SK-N-DZ (cell line): ENCODE measurements around the gene EFNA5.

Experiments
- DNase-seq: peaks from one replicate; pipeline ENCODE4 v3.0.0-alpha.2; 2015; ENCODE audit warnings: low spot score

The EFNA5 gene

GRCh38 chr5:107571621-107572536 lies 98.9 kb downstream of the EFNA5 start:
- peak; percentile 90 for DNase-seq

DNA sequence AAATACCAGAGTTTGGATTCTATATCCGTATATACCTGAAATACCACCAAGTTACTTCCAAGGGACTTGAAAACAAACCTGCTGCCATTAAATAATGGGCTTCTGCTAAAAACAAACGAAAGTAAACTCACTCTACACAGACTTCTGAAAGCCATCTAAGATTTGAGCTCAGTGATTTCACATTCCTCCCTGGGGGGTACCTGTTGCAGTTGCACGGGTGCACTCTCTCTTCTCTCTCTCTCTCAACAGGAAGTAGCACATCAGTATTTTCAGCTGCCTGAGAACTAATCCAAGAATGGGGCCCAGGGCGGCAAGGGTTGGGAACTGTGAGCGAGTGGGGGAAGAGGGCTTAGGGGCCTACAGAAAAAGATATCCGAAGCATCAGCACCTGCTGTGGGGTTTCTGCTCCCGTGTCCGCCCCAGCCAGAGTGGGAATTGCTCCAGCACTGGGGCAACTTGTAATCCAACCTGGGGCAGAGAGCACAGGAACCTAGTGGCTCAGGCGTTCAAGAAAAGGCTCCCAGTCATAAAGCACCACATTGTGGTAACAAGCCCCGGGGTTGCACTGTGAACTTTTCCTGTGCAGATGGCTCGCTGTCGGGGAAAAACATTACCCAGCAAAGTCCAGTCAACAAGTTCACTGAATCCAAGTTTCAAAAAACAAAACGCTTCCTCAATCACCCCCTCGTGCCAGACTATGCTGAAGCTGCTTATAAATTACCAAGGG lies 99.8 kb downstream of the EFNA5 start:
- no peak for DNase-seq

GRCh38 chr5:107570181-107570580 lies 100.6 kb downstream of the EFNA5 start:
- no peak for DNase-seq

DNA sequence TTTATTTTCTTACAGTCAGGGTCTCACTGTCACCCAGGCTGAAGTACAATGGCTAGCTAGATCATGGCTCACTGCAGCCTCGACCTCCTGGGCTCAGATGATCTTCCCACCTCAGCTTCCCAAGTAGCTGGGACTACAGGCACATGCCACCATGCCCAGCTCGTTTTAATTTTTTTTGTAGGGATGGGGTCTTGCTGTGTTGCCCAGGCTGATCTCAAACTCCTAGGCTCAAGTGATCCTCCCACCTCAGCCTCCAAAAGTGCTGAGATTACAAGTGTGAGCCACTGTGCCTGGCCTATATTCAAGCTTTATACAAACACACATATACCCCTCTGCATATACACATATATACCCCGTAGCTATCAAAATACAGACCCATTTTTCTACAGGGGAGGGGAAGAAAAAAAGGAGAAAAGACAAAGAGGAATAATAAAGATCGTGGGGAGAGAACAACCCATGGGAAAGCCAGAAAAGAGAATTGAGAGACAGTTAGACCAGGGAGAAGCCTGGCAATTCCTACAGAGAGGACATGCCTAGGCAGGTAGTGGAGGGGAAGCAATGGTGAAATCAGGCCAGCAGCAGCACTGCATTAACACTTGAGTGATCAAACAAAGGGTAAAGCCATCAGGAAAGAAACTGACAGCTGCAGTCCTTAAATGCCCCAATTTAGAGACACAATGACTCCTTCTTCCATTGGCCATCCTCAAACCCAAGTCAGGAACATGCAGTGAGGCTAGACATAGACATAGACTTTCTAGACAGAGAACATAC lies 102.7 kb downstream of the EFNA5 start:
- no peak for DNase-seq

GRCh38 chr5:107566986-107567385 lies 103.8 kb downstream of the EFNA5 start:
- no peak for DNase-seq

DNA sequence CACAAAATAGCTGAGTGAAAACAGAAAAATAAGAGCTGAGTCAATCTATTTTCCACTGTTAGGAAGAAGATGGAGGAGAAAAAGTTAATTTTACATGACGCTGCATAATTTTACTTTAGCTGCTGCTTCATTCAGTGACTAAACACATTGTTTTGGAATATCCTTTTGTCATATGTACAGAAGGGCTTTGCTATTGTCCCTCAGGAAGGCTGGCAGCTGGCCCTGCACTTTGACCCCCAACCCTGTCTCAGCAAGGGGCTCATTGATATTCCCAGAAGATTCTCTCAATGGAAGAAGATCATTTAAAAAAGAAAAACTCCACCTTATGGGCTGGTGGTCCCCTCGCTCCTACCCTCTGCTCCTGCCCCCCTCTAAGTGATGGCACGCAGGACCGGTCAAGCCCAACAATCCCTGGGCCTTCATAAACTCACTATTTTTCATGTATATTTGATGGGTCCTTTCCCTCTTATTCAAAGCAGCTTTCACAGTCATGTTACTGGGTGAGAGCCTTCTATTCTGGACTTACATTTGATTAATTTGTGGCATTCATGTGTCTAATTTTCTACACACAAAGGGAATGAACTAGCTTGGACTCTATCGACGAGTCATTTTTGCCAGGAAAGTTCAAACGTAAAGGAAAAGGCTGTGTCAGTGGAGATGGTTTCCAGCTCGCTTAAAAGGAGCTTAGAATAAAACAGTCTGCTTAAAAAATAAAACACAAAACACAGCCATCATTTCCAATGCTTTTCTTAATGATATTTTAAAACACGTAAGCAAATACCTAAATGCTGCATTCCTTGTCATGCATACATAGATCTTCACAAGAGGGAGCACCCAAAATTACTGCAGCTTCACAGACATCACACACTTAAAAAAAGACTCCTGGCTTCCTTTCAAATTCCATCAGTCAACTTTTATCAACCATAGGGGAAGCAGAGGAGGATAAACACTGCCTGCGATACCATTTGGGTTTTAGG lies 104.7 kb downstream of the EFNA5 start:
- DNase-seq, result no peak

DNA sequence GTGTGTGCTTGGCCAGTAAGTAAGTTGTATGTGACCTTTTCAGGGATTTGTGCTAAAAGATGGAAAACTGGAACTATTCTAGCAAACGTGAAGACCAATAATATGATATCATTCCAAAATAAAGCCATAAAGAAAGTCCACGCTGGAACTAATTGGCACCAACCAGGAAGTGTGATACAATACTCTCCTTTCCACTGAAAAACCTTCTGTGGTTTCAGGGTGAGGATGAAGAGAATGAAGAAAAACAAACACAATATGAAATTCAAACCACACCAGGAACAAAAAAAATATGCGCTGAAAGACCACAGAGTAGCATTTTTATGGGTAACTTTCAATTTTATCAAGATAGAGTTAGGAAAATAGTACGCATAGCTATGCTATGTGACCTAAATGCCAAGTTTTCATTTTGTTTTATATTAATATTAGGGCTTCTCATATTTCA lies 105.8 kb downstream of the EFNA5 start:
- no peak for DNase-seq

- peak; percentile 41 for DNase-seq
These were observed 106.7 kb downstream of the EFNA5 start for GRCh38 chr5:107563959-107564544.

DNA sequence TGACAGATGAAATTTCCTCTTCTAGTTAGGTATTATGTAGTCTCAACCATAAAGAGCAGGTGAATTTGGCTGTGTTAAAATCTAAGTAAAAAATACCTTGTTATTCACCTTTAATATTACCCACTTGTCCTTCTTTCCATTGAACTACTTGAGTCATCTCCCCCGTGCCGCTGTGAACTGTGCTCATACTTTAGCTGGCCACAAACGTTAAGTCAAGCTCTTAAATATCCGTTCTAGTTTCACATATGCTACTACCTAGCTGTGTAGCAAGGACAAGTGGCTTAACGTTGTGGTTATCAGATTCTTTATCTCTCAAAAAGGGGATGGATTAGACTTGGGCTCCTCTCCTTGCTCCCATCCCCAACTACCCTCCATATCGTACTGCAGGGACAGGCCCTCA lies 110.4 kb downstream of the EFNA5 start:
- no peak for DNase-seq

DNA sequence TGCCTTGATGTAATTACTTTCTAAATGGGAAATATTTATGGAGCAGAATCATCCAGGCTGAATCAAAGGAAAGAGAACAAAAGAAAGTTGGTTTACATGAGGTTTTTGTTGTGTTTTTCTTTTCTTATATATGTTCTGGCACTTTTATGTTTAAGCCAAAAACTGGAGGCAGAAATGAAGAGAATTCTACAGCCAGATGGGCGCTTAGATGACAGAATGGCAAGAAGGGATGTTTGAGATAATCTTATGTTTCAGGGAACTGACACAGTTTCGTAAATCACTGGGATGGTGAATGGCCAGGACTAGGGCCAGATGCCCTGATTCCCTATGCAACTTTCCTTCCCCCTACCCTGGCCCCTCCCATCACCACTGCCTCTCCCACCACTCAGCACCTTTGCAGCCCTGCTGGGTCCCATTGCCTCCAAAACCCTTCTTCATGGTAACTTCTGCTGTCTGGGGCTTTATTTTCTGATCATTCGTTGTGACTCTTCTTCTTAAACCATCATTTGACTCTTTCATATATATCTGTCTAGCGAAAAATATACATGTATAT lies 111.8 kb downstream of the EFNA5 start:
- peak; percentile 43 for DNase-seq

- no peak for DNase-seq
These were observed 113.6 kb downstream of the EFNA5 start for GRCh38 chr5:107557051-107557658.

DNA sequence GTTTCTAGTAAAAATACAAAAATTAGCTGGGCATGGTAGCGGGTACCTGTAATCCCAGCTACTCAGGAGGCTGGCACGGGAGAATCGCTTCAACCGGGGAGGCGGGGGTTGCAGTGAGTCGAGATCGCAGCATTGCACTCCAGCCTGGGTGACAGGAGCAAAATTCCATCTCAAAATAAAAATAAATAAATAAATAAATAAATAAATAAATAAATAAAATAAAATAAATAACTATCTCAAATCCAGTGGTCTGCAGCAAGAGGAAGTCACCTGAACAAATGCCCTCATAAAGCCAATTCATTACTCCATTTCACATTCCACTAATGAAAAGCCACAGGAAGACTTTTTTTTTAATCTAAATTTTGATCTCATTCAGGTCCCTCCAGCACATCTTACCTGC lies 114.2 kb downstream of the EFNA5 start:
- no peak for DNase-seq

GRCh38 chr5:107555425-107556090 lies 115.2 kb downstream of the EFNA5 start:
- no peak for DNase-seq

GRCh38 chr5:107554776-107555424 lies 115.8 kb downstream of the EFNA5 start:
- peak; percentile 94 for DNase-seq

- no peak for DNase-seq
These were observed 117.6 kb downstream of the EFNA5 start for GRCh38 chr5:107553117-107553555.

- no peak for DNase-seq
These were observed 119.6 kb downstream of the EFNA5 start for GRCh38 chr5:107551088-107551487.

DNA sequence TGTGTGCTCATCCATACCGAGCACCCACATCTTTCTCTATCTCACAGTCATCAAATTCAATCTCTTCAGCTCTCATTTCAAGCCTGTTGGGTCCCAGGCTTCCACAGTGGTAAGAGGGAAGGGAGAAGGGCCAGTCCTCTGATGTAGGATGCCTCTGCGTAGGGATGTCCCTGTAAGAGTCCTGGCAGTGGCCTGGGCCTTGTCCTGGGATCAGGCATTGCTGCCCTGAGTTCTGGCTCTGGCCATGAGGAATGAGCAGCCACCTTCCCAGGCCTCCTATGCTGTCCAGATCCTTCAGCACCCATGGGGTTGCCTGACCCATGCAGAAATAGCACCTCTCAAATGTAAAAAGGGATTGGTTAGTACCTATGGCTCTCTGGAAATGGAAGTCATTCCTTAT lies 121.2 kb downstream of the EFNA5 start:
- no peak for DNase-seq

- DNase-seq, result no peak
These were observed 122.3 kb downstream of the EFNA5 start for GRCh38 chr5:107548477-107548876.
